ENCODE measurements around the gene NPAS3. TPM values are rescaled to one million over a fixed set of nuclear protein-coding genes. Genes with fewer than 3 reads are reported as not detected.

Gene NPAS3
- total RNA-seq, 1 donor: 0.36 TPM

- TF ChIP-seq, protein P1, sequence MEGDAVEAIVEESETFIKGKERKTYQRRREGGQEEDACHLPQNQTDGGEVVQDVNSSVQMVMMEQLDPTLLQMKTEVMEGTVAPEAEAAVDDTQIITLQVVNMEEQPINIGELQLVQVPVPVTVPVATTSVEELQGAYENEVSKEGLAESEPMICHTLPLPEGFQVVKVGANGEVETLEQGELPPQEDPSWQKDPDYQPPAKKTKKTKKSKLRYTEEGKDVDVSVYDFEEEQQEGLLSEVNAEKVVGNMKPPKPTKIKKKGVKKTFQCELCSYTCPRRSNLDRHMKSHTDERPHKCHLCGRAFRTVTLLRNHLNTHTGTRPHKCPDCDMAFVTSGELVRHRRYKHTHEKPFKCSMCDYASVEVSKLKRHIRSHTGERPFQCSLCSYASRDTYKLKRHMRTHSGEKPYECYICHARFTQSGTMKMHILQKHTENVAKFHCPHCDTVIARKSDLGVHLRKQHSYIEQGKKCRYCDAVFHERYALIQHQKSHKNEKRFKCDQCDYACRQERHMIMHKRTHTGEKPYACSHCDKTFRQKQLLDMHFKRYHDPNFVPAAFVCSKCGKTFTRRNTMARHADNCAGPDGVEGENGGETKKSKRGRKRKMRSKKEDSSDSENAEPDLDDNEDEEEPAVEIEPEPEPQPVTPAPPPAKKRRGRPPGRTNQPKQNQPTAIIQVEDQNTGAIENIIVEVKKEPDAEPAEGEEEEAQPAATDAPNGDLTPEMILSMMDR (IDR thresholded peaks at IDR 0.05; ENCODE audit: insufficient read depth, low read length): no peak
- H3K4me3 ChIP-seq (ENCODE audit: low read depth, low read length): no peak overlapping the region
- DNase-seq (ENCODE audit: low read depth): no peak
Measured at GRCh38 chr14:33019346-33019745, 80.7 kb downstream of the NPAS3 start.

DNA sequence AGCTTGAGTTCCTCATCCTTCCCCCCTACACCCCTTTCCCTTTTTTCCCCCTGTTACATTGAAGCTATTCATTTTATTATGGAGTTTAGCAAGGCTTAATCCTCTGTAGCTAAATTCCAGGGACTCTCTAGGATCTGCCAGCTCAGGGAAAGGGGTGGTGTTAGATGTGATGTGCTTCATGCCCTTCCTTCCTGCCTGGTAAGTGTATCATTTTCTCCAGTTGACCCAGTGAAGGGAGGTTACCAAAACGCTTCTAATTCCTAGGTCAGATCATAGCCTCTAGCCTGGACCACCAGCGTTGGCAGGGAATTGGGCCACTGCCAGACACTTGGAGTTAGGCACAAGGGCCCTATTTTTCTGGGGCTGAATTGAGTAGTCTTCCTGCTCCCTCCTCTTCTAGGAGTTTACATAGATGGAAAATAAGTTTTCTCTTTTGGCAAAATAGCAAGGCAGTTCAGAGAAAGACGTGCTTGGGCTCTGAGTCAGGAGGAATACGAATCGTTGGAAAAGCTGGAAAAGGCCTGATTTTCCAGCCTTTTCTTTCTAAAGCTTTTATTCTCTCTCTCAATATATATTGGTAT is 88.3 kb downstream of the NPAS3 start:
- TF ChIP-seq, protein P1 (IDR thresholded peaks at IDR 0.05; ENCODE audit: insufficient read depth, low read length): no peak
- H3K4me3 ChIP-seq (ENCODE audit: low read depth, low read length): no peak overlapping the region
- peak; percentile 8 for DNase-seq (ENCODE audit: low read depth)

DNA sequence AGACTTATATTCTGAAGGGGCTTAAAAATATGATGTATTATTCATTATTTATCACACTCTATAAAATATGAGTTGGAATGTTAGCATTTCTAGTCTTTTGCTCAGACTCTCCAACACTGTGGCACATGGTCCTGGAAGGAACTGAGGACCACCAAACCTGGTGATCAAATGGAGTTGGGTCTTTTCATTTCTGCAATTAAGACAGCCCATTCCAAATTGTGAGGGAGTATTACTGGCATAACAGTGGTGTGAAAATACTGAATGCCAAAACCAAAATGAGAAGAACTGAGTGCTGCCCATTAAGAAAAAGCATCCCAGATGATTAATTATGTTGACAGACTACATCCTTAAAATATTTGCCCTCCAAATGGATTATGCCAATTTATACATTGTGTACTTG is 90.8 kb downstream of the NPAS3 start:
- DNase-seq (ENCODE audit: low read depth): no peak
- no peak overlapping the region for H3K4me3 ChIP-seq (ENCODE audit: low read depth, low read length)
- TF ChIP-seq, protein P1 (IDR thresholded peaks at IDR 0.05; ENCODE audit: insufficient read depth, low read length): no peak

- H3K4me3 ChIP-seq (ENCODE audit: low read depth, low read length): no peak overlapping the region
- DNase-seq (ENCODE audit: low read depth): no peak
- TF ChIP-seq, protein P1 (IDR thresholded peaks at IDR 0.05; ENCODE audit: insufficient read depth, low read length): no peak
Measured at GRCh38 chr14:33030386-33030785, 91.7 kb downstream of the NPAS3 start.

DNA sequence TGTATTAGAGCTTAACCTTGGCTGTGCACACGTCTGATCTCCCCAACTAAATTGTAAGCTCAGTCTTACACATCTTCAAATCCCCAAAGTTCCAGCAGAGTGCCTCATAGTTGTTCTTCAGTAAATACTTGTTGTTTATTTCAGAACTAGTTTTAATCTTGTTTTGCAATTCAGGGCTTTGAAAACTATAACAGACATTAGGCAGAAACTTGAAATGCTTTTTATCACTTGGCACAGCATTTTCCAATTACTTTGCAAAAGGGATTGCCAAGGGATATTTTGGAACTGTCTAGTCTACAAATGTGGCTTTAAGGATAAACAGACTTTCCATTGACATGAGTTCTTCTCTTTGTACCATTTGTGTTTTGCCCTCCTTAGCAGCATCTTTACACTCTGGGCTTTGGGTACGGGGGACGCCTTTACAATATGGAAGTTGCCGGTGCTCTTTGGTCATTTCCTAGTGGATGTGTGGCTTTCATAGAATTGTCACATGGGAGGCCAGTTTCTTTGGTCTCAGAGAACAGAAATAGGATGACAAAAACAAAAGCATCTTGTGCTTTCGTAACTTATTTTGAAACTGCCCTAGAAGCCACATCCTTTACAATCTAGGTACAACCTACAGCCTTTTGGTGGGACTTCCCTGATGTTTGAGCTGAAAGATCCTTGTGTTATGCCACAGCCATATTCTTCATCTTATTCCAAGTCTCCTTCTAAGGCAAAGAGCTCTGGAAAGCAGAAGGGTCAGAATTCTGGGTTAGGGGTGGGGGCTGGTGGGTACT is 96.9 kb downstream of the NPAS3 start:
- H3K4me3 ChIP-seq (ENCODE audit: low read depth, low read length): no peak overlapping the region
- TF ChIP-seq, protein P1 (IDR thresholded peaks at IDR 0.05; ENCODE audit: insufficient read depth, low read length): no peak
- no peak for DNase-seq (ENCODE audit: low read depth)

- TF ChIP-seq, protein P1 (IDR thresholded peaks at IDR 0.05; ENCODE audit: insufficient read depth, low read length): no peak
- no peak for DNase-seq (ENCODE audit: low read depth)
Measured at GRCh38 chr14:33039311-33039710, 100.6 kb downstream of the NPAS3 start.

More at GRCh38 chr14:33039311-33039710, 100.6 kb downstream of the NPAS3 start:
- no peak overlapping the region for H3K4me3 ChIP-seq (ENCODE audit: low read depth, low read length)
